PC-3 (cell line): Measurements from ENCODE around the gene SLCO2B1. TPM values are rescaled to one million over a fixed set of nuclear protein-coding genes. Genes with fewer than 3 reads are reported as not detected.

Experiments used
- ATAC-seq: fragments of 200-7000 bp; cut with Tn5 transposase; 2 replicates; pipeline ENCODE4 v1.9.1; 2020; ENCODE audit warnings: mild to moderate bottlenecking, moderate library complexity
- BruUV-seq: library from RNA; stranded (reverse); fragments of 400-500 nt; replicated peaks from 2 replicates; lab custom pipeline; 2021; lab: Mats Ljungman, UMichigan
- CTCF ChIA-PET: fragments of 300-600 bp; sonication (Branson Sonifier 250); formaldehyde crosslinking; loops from one replicate; lab custom pipeline; 2022; ENCODE audit warnings: antibody characterized with exemption; lab: Charles Lee
- POLR2A ChIA-PET: fragments of 300-600 bp; sonication (Branson Sonifier 250); formaldehyde crosslinking; loops from one replicate; lab custom pipeline; 2022; ENCODE audit warnings: antibody characterized with exemption; ENCODE audit not compliant: unreplicated experiment; lab: Charles Lee
- DNase-seq: peaks from one replicate; pipeline ENCODE4 v3.0.0-alpha.2; 2015
- H2AFZ ChIP-seq: fragments of 300-600 bp; sonication (generic); 2 replicates; pipeline ENCODE4 v1.6.0; 2016; ENCODE audit warnings: antibody characterized with exemption, low read length
- H3F3A ChIP-seq: fragments of 300-600 bp; sonication (generic); one replicate; pipeline ENCODE4 v1.6.0; 2017; ENCODE audit warnings: antibody characterized with exemption, low read length, control low read depth, mild to moderate bottlenecking; ENCODE audit not compliant: unreplicated experiment
- H3K27ac ChIP-seq: fragments of 300-600 bp; sonication (generic); 2 replicates; pipeline ENCODE4 v1.5.1; 2016; ENCODE audit warnings: mild to moderate bottlenecking, low read length
- H3K27me3 ChIP-seq: fragments of 300-600 bp; sonication (generic); 2 replicates; pipeline ENCODE4 v1.6.1; 2016; ENCODE audit warnings: low read length, mixed read lengths
- H3K36me3 ChIP-seq: fragments of 300-600 bp; sonication (generic); 2 replicates; pipeline ENCODE4 v1.6.1; 2016; ENCODE audit warnings: low read depth, mixed run types, low read length, mixed read lengths
- H3K4me1 ChIP-seq: fragments of 300-600 bp; sonication (generic); 2 replicates; pipeline ENCODE4 v1.5.1; 2016; ENCODE audit warnings: low read length; ENCODE audit not compliant: insufficient read depth
- H3K4me2 ChIP-seq: fragments of 300-600 bp; sonication (generic); 2 replicates; pipeline ENCODE4 v1.6.0; 2016; ENCODE audit warnings: low read length
- H3K4me3 ChIP-seq: fragments of 300-600 bp; sonication (generic); 2 replicates; pipeline ENCODE4 v1.5.1; 2016; ENCODE audit warnings: mild to moderate bottlenecking, low read length, mixed read lengths
- H3K79me2 ChIP-seq: fragments of 300-600 bp; sonication (generic); 2 replicates; pipeline ENCODE4 v1.6.1; 2017; ENCODE audit warnings: low read length, mixed read lengths
- H3K9ac ChIP-seq: fragments of 300-600 bp; sonication (generic); 2 replicates; pipeline ENCODE4 v1.6.0; 2016; ENCODE audit warnings: mild to moderate bottlenecking, low read length
- H3K9me2 ChIP-seq: fragments of 300-600 bp; sonication (generic); replicated peaks from 2 replicates; pipeline ENCODE4 v1.6.1; 2016; ENCODE audit warnings: mixed run types, low read length, mixed read lengths
- H3K9me3 ChIP-seq: fragments of 300-600 bp; sonication (generic); 2 replicates; pipeline ENCODE4 v1.6.1; 2016; ENCODE audit warnings: low read length, mixed read lengths
- H4K20me1 ChIP-seq: fragments of 300-600 bp; sonication (generic); 2 replicates; pipeline ENCODE4 v1.6.1; 2016; ENCODE audit warnings: low read length, mixed read lengths
- CTCF ChIP-seq: fragments of 300-600 bp; sonication (generic); conservative IDR thresholded peaks from 2 replicates; pipeline ENCODE4 v1.5.1; 2017; ENCODE audit warnings: antibody characterized with exemption, low read depth, mild to moderate bottlenecking, low read length
- EZH2 ChIP-seq: fragments of 300-600 bp; sonication (generic); IDR thresholded peaks from one replicate; pipeline ENCODE4 v1.6.1; 2017; ENCODE audit warnings: antibody characterized with exemption, mild to moderate bottlenecking, low read length; ENCODE audit not compliant: unreplicated experiment
- EZH2phosphoT487 ChIP-seq: fragments of 300-600 bp; sonication (generic); IDR thresholded peaks from 2 replicates; pipeline ENCODE4 v1.6.1; 2018; ENCODE audit warnings: mild to moderate bottlenecking, antibody characterized with exemption, low read length, borderline replicate concordance
- intact Hi-C: fragments of 100-400 bp; cut with micrococcal nuclease; formaldehyde crosslinking; loops from 2 replicates; pipeline ENCODE4 v1.9.0; 2023
- total RNA-seq: library from RNA; depleted of rRNA; stranded (reverse); fragments of >200 nt; gene quantifications from 2 replicates; pipeline ENCODE4 v1.2.3, GENCODE V29; 2014

The SLCO2B1 gene
- total RNA-seq, 1 experiment from 2014 or later, result not detected

- H3K9ac ChIP-seq, result no peak overlapping the region
- H3K36me3 ChIP-seq, result no peaks in the 10 kb centered on the region
- DNase-seq, result no peak
- ATAC-seq, result no peak
- H3K27ac ChIP-seq, result no peak overlapping the region
- ChIA-PET CTCF (no interaction called here), POLR2A (no interaction called here)
- H3K4me1 ChIP-seq, result no peaks in the 10 kb centered on the region
- TF ChIP-seq EZH2phosphoT487 (no peak), EZH2 (no peak), CTCF (no peak)
- no peak overlapping the region for H3K4me2 ChIP-seq
- H3K79me2 ChIP-seq, result no peaks in the 10 kb centered on the region
- H3K9me2 ChIP-seq, result no peaks in the 10 kb centered on the region
- BruUV-seq, result no TSS peak
- no peak overlapping the region for H2AFZ ChIP-seq
- intact Hi-C loops, result no loop called here
- H3K9me3 ChIP-seq, result no peaks in the 10 kb centered on the region
- H3K4me3 ChIP-seq, result no peak overlapping the region
- H3K27me3 ChIP-seq, result peaks cover 33% of the 10 kb centered on the region; the same call in 1 of the 2 replicates
- H4K20me1 ChIP-seq, result no peaks in the 10 kb centered on the region
- H3F3A ChIP-seq, result no peaks in the 10 kb centered on the region
Observed at GRCh38 chr11:75152651-75153427, 1.9 kb downstream of the SLCO2B1 start.

GRCh38 chr11:75154646-75155569 lies 4.0 kb downstream of the SLCO2B1 start:
- no peak for DNase-seq
- no peaks in the 10 kb centered on the region for H3F3A ChIP-seq
- intact Hi-C loops, result no loop called here
- no peaks in the 10 kb centered on the region for H3K9me3 ChIP-seq
- H3K27ac ChIP-seq, result no peak overlapping the region
- peaks cover 17% of the 10 kb centered on the region; the same call in 1 of the 2 replicates for H3K27me3 ChIP-seq
- H4K20me1 ChIP-seq, result no peaks in the 10 kb centered on the region
- POLR2A ChIA-PET, result no interaction called here
- H3K4me2 ChIP-seq, result no peak overlapping the region
- no peak overlapping the region for H3K4me3 ChIP-seq
- CTCF ChIA-PET, result interaction anchor here (0.5 kb wide), 1 partner anchor 59 kb away, joined by 3 read pairs; no protein-coding TSS in a partner anchor
- no peak overlapping the region for H3K9ac ChIP-seq
- H3K9me2 ChIP-seq, result no peaks in the 10 kb centered on the region
- no peak for ATAC-seq
- H3K36me3 ChIP-seq, result no peaks in the 10 kb centered on the region
- TF ChIP-seq CTCF (no peak), EZH2phosphoT487 (no peak), EZH2 (no peak)
- no TSS peak for BruUV-seq
- H3K4me1 ChIP-seq, result no peaks in the 10 kb centered on the region
- no peaks in the 10 kb centered on the region for H3K79me2 ChIP-seq
- no peak overlapping the region for H2AFZ ChIP-seq
